ENCODE results near the gene ARL6IP1.
"Not testable (repeated sequence)": the region's sequence is repeated elsewhere in the genome, so short reads cannot be mapped to it uniquely, and the experiment has no call there.

DNA sequence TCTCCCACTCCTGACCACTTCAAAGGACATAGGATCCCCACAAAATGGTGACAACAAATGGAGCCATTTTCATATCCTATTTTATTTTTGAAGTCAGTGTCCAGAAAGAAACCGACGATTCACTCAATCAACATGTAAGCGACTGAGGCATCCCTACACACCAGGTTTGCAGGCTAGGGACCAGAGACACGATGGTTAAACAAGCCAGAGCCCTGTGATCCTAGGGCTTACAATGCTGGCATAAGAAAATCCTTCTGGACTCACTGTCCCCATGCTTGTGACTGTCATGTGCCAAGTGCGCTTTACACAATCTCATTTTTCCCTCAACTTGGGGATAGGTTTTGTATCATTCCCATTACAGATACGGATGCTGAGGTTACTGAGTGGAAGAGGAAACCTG is 20.1 kb downstream of the ARL6IP1 start:
- TF ChIP-seq, protein P1, sequence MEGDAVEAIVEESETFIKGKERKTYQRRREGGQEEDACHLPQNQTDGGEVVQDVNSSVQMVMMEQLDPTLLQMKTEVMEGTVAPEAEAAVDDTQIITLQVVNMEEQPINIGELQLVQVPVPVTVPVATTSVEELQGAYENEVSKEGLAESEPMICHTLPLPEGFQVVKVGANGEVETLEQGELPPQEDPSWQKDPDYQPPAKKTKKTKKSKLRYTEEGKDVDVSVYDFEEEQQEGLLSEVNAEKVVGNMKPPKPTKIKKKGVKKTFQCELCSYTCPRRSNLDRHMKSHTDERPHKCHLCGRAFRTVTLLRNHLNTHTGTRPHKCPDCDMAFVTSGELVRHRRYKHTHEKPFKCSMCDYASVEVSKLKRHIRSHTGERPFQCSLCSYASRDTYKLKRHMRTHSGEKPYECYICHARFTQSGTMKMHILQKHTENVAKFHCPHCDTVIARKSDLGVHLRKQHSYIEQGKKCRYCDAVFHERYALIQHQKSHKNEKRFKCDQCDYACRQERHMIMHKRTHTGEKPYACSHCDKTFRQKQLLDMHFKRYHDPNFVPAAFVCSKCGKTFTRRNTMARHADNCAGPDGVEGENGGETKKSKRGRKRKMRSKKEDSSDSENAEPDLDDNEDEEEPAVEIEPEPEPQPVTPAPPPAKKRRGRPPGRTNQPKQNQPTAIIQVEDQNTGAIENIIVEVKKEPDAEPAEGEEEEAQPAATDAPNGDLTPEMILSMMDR (IDR thresholded peaks at IDR 0.05; ENCODE audit: low read depth, low read length, missing input control) = not testable (repeated sequence)
- TF ChIP-seq, protein P2, sequence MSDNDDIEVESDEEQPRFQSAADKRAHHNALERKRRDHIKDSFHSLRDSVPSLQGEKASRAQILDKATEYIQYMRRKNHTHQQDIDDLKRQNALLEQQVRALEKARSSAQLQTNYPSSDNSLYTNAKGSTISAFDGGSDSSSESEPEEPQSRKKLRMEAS (IDR thresholded peaks at IDR 0.05) = not testable (repeated sequence)
- TF ChIP-seq NR2F2, FOXA1, RAD21 (IDR thresholded peaks at IDR 0.05): not testable (repeated sequence)
- TF ChIP-seq, protein P3, sequence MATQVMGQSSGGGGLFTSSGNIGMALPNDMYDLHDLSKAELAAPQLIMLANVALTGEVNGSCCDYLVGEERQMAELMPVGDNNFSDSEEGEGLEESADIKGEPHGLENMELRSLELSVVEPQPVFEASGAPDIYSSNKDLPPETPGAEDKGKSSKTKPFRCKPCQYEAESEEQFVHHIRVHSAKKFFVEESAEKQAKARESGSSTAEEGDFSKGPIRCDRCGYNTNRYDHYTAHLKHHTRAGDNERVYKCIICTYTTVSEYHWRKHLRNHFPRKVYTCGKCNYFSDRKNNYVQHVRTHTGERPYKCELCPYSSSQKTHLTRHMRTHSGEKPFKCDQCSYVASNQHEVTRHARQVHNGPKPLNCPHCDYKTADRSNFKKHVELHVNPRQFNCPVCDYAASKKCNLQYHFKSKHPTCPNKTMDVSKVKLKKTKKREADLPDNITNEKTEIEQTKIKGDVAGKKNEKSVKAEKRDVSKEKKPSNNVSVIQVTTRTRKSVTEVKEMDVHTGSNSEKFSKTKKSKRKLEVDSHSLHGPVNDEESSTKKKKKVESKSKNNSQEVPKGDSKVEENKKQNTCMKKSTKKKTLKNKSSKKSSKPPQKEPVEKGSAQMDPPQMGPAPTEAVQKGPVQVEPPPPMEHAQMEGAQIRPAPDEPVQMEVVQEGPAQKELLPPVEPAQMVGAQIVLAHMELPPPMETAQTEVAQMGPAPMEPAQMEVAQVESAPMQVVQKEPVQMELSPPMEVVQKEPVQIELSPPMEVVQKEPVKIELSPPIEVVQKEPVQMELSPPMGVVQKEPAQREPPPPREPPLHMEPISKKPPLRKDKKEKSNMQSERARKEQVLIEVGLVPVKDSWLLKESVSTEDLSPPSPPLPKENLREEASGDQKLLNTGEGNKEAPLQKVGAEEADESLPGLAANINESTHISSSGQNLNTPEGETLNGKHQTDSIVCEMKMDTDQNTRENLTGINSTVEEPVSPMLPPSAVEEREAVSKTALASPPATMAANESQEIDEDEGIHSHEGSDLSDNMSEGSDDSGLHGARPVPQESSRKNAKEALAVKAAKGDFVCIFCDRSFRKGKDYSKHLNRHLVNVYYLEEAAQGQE (IDR thresholded peaks at IDR 0.05) = not testable (repeated sequence)

All from liver (tissue), 3 donors.